Globus pallidus (tissue), 1 donor: Measurements from ENCODE around the gene SPOCD1.
"Not testable (repeated sequence)": the region's sequence is repeated elsewhere in the genome, so short reads cannot be mapped to it uniquely, and the experiment has no call there.

Experiments used
- DNase-seq: peaks from one replicate; pipeline ENCODE4 v3.0.0-alpha.2; 2015; ENCODE audit warnings: low spot score

Gene SPOCD1

GRCh38 chr1:31828926-31829690, 13.3 kb upstream of the SPOCD1 start:
- no peak for DNase-seq

- DNase-seq = no peak
These were observed 12.5 kb upstream of the SPOCD1 start for GRCh38 chr1:31828341-31828740.

- DNase-seq = no peak
These were observed 8.0 kb upstream of the SPOCD1 start for GRCh38 chr1:31823780-31824179.

DNA sequence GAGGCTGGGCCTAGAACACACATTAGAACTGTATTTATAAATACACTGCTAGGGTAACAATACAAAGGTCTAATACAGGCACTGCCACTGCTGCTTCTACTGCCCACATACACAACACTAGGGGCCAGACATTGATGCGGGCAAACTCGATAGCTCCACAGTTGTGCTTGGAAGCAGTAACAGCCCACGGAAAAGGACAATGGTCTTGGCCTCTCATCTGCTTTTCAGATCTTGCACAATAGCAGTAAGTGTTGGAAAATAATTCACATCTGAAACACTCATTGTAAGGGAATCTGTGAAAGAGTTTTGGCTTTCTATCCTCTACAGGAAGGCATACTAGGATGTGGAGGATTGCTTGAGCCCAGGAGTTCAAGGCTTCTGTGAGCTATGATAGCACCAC, 6.9 kb upstream of the SPOCD1 start:
- DNase-seq = peak; percentile 93

- DNase-seq = not testable (repeated sequence)
These were observed 4.4 kb upstream of the SPOCD1 start for GRCh38 chr1:31820196-31820595.

DNA sequence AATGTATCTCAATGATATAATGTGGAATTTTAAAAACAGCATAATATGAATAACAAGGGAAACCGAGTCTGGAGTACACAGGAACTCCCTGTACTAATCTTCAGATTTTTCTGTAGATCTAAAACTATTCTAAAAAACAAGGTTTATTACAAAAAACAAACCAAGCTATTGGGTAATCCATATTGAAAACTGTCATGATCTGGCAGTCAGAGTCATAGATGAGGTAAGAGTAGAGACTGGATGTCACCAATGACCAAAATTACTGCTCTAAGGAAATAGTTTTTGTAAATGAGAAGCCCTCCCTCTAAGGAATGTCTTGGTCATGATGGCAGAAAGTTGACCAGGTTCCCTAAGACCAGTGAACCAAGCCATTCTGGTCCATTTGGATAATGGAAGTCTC, 2.4 kb upstream of the SPOCD1 start:
- DNase-seq = no peak

DNA sequence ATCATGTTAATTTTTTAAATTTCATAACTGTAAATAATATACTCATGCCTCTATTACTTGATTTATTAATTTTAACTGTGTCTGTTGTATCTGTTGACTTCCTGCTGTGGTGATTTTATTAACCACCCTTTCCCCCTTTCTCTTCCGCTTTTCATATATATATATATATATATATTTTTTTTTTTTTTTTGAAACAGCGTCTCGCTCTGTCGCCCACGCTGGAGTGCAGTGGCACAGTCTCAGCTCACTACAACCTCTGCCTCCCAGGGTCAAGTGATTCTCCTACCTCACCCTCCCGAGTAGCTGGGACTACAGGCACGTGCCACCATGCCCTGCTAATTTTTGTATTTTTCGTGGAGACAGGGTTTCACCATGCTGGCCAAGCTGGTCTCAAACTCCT, 1.1 kb upstream of the SPOCD1 start:
- DNase-seq = not testable (repeated sequence)

DNA sequence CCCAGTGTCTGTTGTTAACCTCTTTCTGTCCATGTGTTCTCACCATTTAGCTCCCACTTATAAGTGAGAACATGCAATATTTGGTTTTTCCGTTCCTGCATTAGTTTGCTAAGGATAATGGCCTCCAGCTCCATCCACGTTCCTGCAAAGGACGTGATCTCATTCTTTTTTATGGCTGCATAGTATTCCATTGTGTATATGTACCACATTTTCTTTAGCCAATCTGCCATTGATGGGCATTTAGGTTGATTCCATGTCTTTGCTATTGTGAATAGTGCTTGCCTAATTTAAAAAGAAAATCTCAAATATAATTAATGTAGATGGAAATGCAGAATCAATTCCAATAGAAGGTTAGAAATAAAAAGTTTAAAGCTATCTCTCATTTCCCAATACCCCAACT, 679 bp upstream of the SPOCD1 start:
- DNase-seq = not testable (repeated sequence)

GRCh38 chr1:31815307-31815645, 546 bp downstream of the SPOCD1 start:
- DNase-seq = no peak

DNA sequence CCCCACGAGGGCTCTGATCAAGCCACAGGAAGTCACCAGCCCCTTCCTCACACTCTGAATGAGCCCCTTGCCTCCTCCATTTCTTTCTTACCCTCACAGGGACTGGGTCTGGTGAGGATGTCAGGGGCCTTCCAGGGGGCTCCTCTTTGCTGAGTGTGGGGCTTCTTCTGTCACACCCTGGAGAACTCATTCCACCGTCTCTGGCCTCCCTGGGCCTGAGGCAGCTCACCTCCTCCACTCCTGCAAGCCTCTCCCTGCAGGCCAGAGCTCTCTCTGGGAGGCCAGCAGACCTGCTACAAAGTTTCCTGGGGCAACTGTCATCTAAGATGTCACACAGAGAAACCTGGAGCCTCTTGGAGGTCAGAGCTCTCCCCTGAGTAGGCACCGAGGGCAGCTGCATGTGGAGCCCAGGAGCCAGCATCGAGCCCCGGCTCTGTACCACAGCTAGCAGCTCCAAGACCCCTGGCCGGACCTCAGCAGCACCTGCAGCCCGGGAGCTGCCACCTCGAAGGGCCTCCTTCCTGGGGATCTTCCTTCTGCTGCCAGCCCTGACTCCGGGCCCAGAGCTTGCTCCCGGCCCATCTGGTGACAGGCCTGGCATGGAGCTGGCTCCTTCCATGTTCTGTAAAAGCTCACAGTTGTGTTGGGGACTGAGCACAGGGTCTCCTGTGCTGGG, 1.1 kb downstream of the SPOCD1 start:
- DNase-seq = no peak

GRCh38 chr1:31814041-31814511, 1.7 kb downstream of the SPOCD1 start:
- DNase-seq = no peak

GRCh38 chr1:31812158-31812829, 3.5 kb downstream of the SPOCD1 start:
- no peak for DNase-seq

GRCh38 chr1:31811605-31812004, 4.2 kb downstream of the SPOCD1 start:
- DNase-seq = peak; percentile 97

DNA sequence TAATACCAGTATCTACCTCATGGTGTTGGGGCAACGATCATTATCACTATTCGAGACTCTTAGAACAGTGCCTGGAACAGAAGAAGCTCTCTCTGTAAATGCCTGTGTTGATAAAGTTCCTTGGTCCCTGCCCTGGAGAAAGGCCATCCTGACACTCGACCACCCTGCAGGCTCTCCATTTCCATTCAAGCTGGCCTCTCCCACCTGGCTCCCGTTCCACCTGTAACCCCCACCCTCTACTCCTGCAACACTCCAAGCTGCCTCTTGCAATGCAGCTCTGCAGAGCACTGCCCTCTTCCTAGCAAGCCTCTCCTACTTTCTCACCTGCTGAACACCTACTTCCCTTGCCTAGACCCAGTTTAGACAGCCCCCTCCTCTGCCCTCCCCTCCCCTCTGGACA, 6.1 kb downstream of the SPOCD1 start:
- no peak for DNase-seq

DNA sequence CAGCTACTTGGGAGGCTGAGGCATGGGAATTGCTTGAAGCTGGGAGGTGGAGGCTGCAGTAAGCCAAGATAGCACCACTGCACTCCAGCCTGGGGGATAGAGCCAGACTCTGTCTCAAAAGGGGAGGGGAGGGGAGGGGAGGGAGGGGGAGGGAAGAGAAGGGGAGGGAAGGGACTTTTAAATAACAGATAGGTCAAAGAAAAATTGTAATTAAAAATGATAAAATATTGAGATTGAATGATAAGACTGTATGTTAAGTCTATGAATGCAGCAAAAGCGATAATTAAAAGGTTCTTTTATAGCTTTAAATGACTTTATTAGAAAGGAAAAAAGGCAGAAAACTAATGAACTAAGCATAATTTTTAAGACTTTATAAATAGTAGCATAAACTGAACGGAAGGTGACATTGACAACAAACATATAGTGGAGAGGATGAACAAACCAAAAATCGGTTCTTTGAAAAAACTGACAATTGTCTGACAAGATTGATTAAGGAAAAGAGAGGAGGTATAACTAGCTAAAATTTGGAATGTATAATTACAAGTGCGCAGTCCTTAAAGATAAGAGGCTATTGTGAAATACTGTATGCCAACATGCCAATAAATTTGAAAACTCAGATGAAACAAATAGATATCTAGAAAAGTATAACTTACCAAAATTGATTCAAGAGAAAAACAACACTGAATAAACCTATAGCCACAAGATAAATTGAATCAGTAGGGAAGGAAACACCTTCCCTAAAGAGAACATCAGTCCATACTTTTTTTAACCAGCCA, 8.4 kb downstream of the SPOCD1 start:
- no peak for DNase-seq

DNA sequence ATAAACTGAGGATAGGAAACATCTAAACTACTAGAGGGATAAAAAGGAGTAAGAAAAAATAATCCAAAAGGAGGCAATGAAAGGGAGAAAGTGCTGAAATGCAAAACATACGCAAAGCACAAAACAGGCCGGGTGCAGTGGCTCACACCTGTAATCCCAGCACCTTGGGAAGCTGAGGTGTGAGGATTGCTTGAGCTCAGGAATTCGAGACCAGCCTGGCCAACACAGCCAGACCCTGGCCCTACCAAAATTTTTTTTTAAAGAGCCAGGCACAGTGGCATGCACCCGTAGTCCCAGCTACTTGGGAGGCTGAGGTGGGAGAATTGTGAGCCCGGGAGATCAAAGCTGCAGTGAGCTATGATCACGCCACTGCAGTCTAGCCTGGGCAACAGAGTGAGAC, 10.5 kb downstream of the SPOCD1 start:
- no peak for DNase-seq

- DNase-seq = no peak
These were observed 11.7 kb downstream of the SPOCD1 start for GRCh38 chr1:31804098-31804497.

GRCh38 chr1:31803610-31804009, 12.2 kb downstream of the SPOCD1 start:
- DNase-seq = no peak

GRCh38 chr1:31802190-31803150, 13.4 kb downstream of the SPOCD1 start:
- peak; percentile 64 for DNase-seq

DNA sequence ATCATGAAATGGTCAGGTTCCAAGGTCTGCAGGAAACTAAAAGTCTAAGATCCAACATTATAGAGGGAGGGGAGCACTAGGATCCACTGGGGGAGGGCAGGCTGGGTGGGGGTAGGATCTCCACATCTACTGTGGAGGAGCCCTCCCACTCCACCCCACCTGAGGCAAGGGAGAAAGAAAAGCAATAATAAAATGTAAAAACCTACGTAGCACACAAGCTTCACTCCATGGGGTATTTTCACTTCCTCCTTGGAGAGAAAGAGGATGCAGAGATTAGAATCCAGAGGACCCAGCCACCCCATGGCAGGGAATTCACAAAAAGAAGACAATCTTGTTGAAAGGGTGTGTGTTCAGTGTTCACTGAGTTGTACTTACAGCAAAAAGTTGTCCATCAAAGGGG, 14.4 kb downstream of the SPOCD1 start:
- no peak for DNase-seq

- DNase-seq = no peak
These were observed 15.2 kb downstream of the SPOCD1 start for GRCh38 chr1:31800674-31800967.
